Subcutaneous abdominal adipose tissue (tissue), 5 donors: ENCODE data around the gene AGTR1.

Experiments
- H3K27ac ChIP-seq: one replicate; pipeline ENCODE4 v1.7.0; 2013; ENCODE audit warnings: low read depth, mild to moderate bottlenecking, inconsistent platforms, low read length, moderate library complexity
- H3K27me3 ChIP-seq, 5 donors: one replicate each; pipeline ENCODE4 v1.7.0; 2013; ENCODE audit warnings: low read length in 5 of 5, inconsistent platforms in 1 of 5; ENCODE audit not compliant: control insufficient read depth in 5 of 5, insufficient read depth in 4 of 5
- H3K36me3 ChIP-seq, 5 donors: one replicate each; pipeline ENCODE4 v1.7.0; 2013; ENCODE audit warnings: low read length in 5 of 5; ENCODE audit not compliant: control insufficient read depth in 5 of 5, insufficient read depth in 5 of 5
- H3K4me1 ChIP-seq, 5 donors: one replicate each; pipeline ENCODE4 v1.7.0; 2013; ENCODE audit warnings: low read length in 5 of 5, mild to moderate bottlenecking in 3 of 5, moderate library complexity in 1 of 5; ENCODE audit not compliant: control insufficient read depth in 5 of 5, insufficient read depth in 5 of 5
- H3K4me3 ChIP-seq, 5 donors: one replicate each; pipeline ENCODE4 v1.7.0; 2013; ENCODE audit warnings: low read length in 5 of 5, low read depth in 1 of 5
- H3K9ac ChIP-seq, 5 donors: one replicate each; pipeline ENCODE4 v1.7.0; 2013; ENCODE audit warnings: low read length in 5 of 5, mild to moderate bottlenecking in 4 of 5, moderate library complexity in 3 of 5
- H3K9me3 ChIP-seq, 5 donors: one replicate each; pipeline ENCODE4 v1.7.0; 2013; ENCODE audit warnings: low read length in 5 of 5; ENCODE audit not compliant: control insufficient read depth in 5 of 5
- donor health status: healthy.
- donor health status: healthy.
- donor health status: healthy.
- donor health status: healthy.
- donor health status: healthy.

Gene AGTR1

GRCh38 chr3:148756311-148756710 is 58.6 kb downstream of the AGTR1 start:
- Histone ChIP-seq H3K4me3 (no peak overlapping the region), H3K27me3 (no peaks in the 10 kb centered on the region), H3K27ac (no peak overlapping the region), H3K36me3 (no peaks in the 10 kb centered on the region), H3K9me3 (no peaks in the 10 kb centered on the region), H3K4me1 (peaks cover 0 to 17% (median 16%) of the 10 kb centered on the region in 5 donors), H3K9ac (no peak overlapping the region)

GRCh38 chr3:148757238-148758215 is 59.8 kb downstream of the AGTR1 start:
- Histone ChIP-seq H3K9me3 (no peaks in the 10 kb centered on the region), H3K27ac (no peak overlapping the region), H3K36me3 (no peaks in the 10 kb centered on the region), H3K9ac (no peak overlapping the region), H3K27me3 (no peaks in the 10 kb centered on the region), H3K4me3 (no peak overlapping the region), H3K4me1 (peaks cover 0 to 17% (median 16%) of the 10 kb centered on the region in 5 donors)

GRCh38 chr3:148758303-148758884 is 60.7 kb downstream of the AGTR1 start:
- no peaks in the 10 kb centered on the region for H3K36me3 ChIP-seq
- H3K9ac ChIP-seq: no peak overlapping the region
- H3K4me1 ChIP-seq: peaks cover 0 to 17% (median 16%) of the 10 kb centered on the region in 5 donors
- H3K4me3 ChIP-seq: no peak overlapping the region
- no peaks in the 10 kb centered on the region for H3K27me3 ChIP-seq
- H3K9me3 ChIP-seq: no peaks in the 10 kb centered on the region
- H3K27ac ChIP-seq: no peak overlapping the region

- Histone ChIP-seq H3K4me1 (peaks cover 0 to 17% (median 16%) of the 10 kb centered on the region in 5 donors), H3K36me3 (no peaks in the 10 kb centered on the region)
Measured at GRCh38 chr3:148759430-148759829, 61.7 kb downstream of the AGTR1 start.

GRCh38 chr3:148763156-148763680 is 65.5 kb downstream of the AGTR1 start:
- H3K27me3 ChIP-seq: no peaks in the 10 kb centered on the region
- no peak overlapping the region for H3K27ac ChIP-seq
- no peak overlapping the region for H3K9ac ChIP-seq
- no peaks in the 10 kb centered on the region for H3K36me3 ChIP-seq
- peaks cover 0 to 6% (median 3%) of the 10 kb centered on the region in 5 donors for H3K4me1 ChIP-seq
- H3K9me3 ChIP-seq: no peaks in the 10 kb centered on the region
- H3K4me3 ChIP-seq: no peak overlapping the region

More at GRCh38 chr3:148759430-148759829, 61.7 kb downstream of the AGTR1 start:
- Histone ChIP-seq H3K9ac (no peak overlapping the region), H3K27me3 (no peaks in the 10 kb centered on the region), H3K27ac (no peak overlapping the region), H3K4me3 (no peak overlapping the region), H3K9me3 (no peaks in the 10 kb centered on the region)

- no peak overlapping the region for H3K9ac ChIP-seq
- no peaks in the 10 kb centered on the region for H3K36me3 ChIP-seq
- H3K4me1 ChIP-seq: no peaks in the 10 kb centered on the region
- no peak overlapping the region for H3K4me3 ChIP-seq
- no peaks in the 10 kb centered on the region for H3K27me3 ChIP-seq
- H3K27ac ChIP-seq: no peak overlapping the region
- no peaks in the 10 kb centered on the region for H3K9me3 ChIP-seq
Measured at GRCh38 chr3:148763986-148764935, 66.6 kb downstream of the AGTR1 start.

GRCh38 chr3:148772361-148772760 is 74.7 kb downstream of the AGTR1 start:
- Histone ChIP-seq H3K9me3 (peaks cover 0 to 4% (median 3%) of the 10 kb centered on the region in 5 donors), H3K27ac (no peak overlapping the region)

GRCh38 chr3:148772835-148773234 is 75.1 kb downstream of the AGTR1 start:
- Histone ChIP-seq H3K27me3 (no peaks in the 10 kb centered on the region), H3K9ac (no peak overlapping the region), H3K4me3 (no peak overlapping the region), H3K27ac (no peak overlapping the region), H3K36me3 (no peaks in the 10 kb centered on the region), H3K9me3 (peaks cover 0 to 4% (median 3%) of the 10 kb centered on the region in 5 donors), H3K4me1 (no peaks in the 10 kb centered on the region)

More at GRCh38 chr3:148772361-148772760, 74.7 kb downstream of the AGTR1 start:
- H3K4me1 ChIP-seq: no peaks in the 10 kb centered on the region
- H3K9ac ChIP-seq: no peak overlapping the region
- H3K36me3 ChIP-seq: no peaks in the 10 kb centered on the region
- no peak overlapping the region for H3K4me3 ChIP-seq
- no peaks in the 10 kb centered on the region for H3K27me3 ChIP-seq

- Histone ChIP-seq H3K36me3 (no peaks in the 10 kb centered on the region), H3K9me3 (peaks cover 0 to 4% (median 3%) of the 10 kb centered on the region in 5 donors)
Measured at GRCh38 chr3:148773805-148774204, 76.1 kb downstream of the AGTR1 start.

More at GRCh38 chr3:148773805-148774204, 76.1 kb downstream of the AGTR1 start:
- Histone ChIP-seq H3K9ac (no peak overlapping the region), H3K27me3 (no peaks in the 10 kb centered on the region), H3K4me3 (no peak overlapping the region), H3K4me1 (no peaks in the 10 kb centered on the region), H3K27ac (no peak overlapping the region)
